GM23248 (cell line): ENCODE results near the gene LBR.

ENCODE experiments used
- EZH2 ChIP-seq: fragments of 200-600 bp; sonication (generic); IDR thresholded peaks from 2 replicates; pipeline ENCODE4 v1.6.1; 2018; ENCODE audit warnings: antibody characterized with exemption, mild to moderate bottlenecking; ENCODE audit not compliant: insufficient read depth, poor library complexity, severe bottlenecking
- EZH2phosphoT487 ChIP-seq: fragments of 200-600 bp; sonication (generic); IDR thresholded peaks from 2 replicates; pipeline ENCODE4 v1.6.1; 2018; ENCODE audit warnings: antibody characterized with exemption, moderate library complexity, mild to moderate bottlenecking, low read depth; ENCODE audit not compliant: insufficient read depth

DNA sequence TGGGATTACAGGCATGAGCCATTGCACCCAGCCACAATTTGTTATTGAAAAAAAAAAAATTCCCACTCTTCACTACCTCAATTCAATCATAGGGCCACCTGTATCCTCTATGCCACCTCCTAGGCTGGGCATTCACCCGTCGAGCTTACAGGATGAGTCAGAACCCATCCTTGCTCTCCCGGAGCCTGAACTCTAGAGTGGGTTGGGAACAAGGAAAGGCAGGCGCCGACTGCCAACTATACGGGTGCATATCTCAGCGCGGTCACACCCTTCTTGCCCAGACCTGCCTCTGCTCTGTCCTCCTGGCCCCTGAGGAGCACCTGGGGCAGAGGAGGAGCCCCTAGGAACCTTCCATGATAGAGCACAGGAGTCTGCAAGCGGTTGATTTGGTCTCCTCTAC is 21.4 kb upstream of the LBR start:
- TF ChIP-seq EZH2, result no peak
- no peak for TF ChIP-seq EZH2phosphoT487
